Measurements from ENCODE around the gene EXOSC9.
A peak's percentile ranks its signal among the peaks of the same experiment; 100 is the strongest.

The EXOSC9 gene

DNA sequence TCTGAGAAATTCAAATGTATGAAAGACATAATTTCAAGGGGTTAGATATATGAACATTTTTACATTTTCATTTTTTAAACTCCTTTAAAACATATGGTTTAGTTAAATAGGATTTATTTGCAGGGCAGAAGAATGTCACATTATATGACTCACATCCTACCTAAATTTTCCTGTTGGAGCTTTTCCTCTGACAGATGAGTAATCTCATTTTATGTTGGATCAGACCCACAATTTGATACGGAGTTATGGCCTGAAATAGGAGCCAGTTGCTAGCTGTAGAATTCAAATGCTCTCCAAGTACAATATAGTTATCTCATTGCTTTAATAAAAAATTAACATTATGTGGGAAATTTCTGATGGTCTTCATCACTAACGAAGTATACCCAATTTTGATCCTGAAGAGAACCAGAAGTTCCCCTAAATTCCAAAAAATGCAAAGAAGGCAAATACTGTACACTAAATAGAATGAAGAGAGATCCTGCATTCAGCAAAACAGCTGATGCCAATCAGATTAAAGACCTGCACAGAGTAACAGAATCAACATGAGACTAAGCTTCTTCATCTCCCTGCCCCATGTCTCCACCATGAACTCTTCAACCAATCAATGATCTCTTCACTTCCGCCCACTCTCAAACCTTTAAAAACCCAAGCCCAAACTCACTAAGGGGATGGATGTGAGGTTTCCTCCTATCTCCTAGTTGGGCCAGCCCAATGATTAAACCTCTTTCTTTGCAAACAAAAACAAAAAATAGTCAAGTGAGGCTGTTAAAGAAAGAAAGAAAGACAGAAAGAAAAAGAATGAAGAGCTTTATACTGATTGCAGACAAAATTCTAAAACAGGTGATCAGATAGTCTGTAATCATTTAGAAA, 10.9 kb upstream of the EXOSC9 start:
- DNase-seq: no peak

DNA sequence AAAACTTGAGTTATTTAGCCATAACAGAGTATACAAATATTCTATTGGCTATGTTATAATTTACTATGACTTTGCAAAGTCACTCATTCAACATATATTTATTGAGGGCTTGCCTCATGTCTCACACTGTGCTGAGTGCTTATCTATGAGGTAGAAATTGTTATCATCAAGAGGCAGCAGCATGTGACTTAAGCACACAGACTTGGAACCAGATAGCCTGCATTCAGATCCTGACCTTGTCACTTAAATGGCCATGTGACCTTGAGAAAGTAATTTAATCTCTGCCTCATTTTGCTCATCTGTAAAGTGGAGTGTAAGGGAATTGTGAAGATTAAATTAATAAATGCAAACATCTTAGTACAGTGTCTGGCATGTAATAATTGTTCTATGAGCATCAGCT, 10.1 kb upstream of the EXOSC9 start:
- no peak for DNase-seq

DNA sequence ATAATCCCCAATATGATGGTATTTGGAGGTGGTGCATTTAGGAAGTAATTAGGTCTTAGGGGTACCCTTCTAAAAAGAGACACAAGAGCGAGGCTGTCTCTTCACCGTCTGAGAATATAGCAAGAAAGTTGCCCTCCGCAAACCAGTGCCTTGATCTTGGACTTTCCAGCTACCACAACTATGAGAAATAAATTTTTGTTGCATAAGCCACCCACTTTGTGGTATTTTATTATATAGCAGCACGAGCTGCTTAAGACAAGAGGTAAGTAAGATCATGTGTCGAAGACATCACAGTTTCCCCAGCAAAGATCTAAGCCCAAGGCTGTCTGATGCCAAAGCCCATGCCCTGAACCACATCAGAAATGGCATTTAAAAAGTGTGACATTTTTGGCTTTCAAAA, 9.6 kb upstream of the EXOSC9 start:
- no peak for DNase-seq

DNA sequence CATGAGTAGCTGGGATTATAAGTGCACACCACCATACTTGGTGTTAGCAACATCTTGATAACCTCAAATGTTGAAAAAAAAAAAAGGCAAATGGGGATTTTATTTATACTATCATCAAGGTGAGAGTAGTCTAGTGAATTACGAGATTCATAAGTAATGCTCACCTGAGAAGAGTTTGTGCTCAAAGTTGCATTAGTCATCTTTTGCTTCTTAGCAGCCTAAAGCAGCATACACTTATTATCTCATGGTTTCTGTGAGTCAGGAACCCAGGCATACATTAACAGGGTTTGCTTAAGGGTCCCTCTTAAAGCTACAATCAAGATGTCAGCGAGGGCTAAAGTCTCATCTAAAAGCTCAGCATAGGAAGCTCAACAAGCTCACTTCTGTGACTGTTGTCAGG, 8.2 kb upstream of the EXOSC9 start:
- DNase-seq: no peak

DNA sequence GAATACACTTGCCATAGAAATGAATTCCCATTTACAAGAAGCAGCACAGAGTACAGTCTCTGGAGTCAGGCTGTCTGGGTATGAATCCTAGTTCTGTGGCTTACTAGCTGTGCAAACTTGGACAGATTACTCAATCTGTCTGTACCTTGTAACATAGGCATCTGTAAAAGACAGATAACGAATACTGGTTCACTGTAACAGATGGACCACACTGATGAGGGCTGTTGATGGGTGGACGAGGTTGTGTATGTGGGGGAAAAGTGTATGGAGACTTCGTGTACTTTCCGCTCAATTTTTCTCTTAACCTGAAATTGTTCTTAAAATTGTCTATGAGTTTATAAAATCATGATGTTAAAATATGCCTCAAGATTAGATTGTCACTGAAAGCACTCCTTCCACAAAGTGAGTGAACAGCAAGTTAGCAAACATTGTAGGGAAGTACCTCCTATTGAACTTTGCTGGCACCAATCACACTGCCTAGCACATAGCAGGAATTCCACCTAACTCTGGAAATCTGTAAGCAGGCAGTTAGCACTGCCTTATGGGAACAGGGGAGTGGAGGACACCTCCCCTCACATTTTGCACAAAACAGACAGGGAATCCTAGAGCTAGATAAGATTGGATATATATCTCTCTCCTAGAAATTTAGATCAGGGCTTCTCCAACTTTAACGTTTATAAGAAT, 6.5 kb upstream of the EXOSC9 start:
- no peak for DNase-seq

DNA sequence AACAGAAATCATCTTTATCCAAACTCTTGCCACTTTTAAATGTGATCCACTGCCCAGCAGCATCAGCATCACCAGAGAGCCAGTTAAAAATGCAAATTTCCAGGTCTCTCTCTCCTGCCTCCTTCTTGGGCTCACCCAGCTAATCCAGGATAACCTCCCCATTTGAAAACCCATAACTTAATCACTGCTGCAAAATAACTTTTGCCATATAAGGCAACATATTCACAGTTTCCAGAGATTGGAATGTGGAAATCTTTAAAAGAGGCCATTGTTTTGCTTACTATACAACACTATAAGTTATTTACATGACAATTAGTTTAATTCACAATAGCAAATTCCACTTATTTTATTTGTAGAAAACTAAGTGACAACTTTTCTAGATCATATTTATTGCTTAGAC, 4.8 kb upstream of the EXOSC9 start:
- DNase-seq: no peak

DNA sequence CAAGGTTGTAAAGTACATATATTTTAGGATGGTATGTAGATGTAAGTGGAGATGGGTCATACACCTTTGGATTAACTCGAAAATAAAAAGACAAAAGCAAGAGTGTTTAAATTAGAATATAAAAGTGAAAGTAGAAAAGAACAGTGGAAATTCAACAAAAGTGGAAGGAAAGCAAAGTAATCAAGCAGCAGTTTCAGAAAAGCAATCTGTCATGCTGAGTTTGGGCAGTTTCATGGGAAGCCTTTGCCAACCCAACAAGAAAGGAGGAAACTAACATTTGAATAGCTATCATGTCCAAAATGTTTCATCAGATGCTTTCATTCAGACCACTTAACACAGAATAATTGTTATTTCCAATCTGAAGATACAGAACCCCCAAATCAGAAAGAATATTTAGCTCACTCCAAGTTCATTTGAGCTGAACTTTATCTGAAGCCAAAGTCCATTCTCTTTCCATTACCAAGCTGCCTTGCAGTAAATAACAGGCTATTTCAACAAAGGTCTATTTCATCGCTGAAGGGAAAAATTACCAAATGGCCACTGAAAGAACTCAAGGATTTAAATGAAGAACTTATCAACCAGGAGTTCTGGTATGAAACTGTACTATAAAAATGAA, 1.8 kb upstream of the EXOSC9 start:
- no peak for DNase-seq

DNA sequence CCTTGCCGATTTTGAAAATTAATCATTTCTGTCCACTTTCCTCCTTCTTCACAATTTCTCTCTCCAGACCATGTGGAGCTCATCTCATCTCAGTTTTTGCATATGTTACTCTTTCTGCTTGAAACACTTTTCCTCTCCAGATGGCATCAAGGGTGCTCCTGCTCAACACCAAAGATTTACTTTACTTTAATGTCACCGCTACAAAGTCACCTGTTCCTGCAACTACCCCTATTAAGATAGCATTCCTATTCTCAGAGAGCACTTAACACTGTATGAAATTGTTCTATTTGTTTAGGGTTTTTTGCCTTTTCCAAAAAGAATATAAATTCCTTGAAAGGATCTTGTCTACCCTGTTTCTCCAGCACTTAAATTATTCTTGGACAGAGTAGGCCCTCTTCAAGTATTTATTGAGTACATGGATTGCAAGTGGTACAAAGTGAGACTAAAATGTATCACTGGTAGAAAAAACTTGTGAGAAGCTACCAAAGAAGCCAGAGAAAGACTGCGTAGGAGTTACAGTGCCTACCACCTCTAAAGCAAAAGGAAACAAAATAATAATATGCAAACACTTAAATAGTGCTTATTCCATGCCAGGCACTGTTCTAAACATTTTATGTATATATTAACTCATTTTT, 1.1 kb upstream of the EXOSC9 start:
- DNase-seq: no peak

DNA sequence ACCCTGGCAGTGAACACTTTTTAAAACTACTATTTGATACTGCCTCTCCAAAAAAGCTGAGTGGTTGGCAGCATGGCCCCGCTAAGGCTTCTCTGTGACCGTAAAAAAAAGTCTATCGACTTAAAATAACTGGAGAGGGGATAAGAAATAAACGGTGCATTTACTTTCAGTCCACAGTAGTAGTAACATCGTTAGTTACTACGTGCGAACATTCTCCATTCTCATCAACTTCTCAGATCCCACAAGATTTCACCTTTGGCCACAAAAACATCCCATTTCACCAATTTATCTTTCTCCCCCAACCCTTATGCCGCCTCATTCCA, 524 bp upstream of the EXOSC9 start:
- DNase-seq: no peak

DNA sequence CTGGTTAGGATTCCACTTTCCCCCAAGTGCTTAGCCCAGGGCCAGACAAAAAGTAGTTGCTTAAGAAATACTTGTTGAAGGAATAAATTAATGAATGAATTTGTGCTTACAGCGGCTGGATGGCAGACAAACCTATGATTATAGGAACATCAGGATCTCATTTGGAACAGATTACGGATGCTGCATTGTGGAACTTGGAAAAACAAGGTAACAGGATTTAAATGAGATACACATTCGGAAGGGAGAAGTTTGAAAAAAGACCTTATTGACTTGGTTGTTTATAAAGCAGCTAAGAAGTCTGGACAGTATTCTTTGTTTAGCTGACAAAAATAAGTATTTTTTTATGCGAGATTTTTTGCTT, 572 bp downstream of the EXOSC9 start:
- no peak for DNase-seq

DNA sequence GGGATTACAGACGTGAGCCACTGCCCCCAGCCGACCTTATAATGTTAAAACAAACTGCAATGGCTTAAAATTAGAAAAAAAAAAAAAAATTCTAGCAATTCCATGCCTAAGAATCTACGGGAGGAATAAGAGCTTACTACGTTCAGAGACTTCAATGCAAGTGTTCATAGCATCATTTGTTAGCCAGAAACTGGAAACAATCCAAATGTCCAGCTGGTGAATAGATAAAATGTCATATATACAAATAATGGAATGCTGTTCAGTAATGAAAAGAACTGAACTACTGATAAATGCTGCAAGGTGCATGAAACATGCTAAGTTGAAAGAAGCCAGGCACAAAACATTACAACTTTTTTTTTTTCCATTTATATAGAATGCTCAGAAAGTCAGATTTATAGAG, 5.3 kb downstream of the EXOSC9 start:
- DNase-seq: no peak

DNA sequence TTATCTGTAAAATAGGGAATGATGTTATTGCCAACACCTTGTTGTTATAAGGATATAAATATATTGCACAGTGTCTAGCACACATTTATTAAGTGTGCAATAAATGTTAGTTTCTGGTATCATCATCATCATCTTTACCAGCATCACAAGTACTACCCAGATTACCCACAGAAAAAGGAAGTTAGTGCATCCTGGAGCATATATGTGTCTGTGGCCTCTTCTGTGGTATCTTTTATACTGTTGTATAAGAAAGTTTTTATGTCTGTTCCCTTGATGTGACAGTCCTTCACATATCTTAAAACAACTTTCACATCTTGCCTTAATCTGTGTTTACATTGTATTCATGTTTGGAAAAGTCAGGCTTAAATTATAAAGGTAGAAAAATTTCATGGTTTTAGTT, 10.0 kb downstream of the EXOSC9 start:
- DNase-seq: no peak

DNA sequence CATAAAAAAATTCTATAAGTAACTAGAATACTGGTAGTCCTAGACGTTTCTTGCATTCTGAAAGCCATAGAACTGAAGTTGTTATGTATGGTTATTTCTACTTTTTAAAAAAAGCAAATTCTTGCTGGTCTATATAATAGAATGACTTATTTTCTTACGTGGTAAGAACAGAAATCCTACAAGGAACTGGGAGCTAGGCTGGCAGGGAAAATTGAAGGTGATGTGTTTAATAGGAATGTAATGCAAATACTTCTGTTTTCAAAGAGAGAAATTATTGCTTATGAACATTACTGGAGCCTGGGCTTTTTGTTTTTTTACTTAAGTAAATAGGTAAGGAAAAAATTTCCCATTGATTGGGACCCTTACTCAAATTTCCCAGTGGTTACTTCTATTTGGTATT, 13.6 kb downstream of the EXOSC9 start:
- DNase-seq: no peak

DNA sequence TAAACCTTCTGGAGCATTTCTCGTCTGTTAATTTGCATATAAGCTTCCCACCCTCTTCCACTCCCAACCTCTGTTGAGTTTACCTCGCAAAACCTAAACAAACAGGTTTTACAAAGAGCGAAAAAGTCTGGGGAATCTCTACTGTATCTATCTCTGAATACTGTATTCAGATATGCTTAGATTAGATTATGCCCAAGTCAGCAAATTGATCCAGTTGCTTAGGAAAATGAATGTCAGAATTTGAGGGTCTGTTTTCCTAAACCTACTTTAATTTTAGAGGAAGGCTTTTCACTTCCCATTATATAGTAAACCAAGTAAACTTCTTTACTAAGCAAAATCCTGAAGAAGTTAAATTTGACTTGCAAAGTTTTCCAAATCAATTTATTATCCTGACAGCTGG, 15.9 kb downstream of the EXOSC9 start:
- DNase-seq: no peak

DNA sequence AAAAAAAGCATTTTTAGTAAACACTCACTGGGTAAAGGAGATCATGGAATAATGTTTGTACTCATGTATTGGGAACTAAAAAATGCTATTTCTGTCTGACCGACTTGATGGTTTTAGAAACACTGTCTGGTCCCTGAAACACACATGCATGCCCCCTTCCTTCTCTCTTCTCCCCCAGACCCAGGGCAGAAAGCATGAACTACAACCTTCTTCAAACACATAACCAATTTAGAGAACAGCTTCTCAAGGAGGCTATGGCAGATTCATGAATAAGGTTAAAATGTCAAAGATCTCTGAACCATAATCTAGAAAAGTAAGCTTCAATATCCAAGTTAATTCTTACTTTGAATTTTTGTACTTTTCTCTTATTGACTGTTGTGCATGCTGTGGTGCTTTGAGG, 16.6 kb downstream of the EXOSC9 start:
- no peak for DNase-seq

DNA sequence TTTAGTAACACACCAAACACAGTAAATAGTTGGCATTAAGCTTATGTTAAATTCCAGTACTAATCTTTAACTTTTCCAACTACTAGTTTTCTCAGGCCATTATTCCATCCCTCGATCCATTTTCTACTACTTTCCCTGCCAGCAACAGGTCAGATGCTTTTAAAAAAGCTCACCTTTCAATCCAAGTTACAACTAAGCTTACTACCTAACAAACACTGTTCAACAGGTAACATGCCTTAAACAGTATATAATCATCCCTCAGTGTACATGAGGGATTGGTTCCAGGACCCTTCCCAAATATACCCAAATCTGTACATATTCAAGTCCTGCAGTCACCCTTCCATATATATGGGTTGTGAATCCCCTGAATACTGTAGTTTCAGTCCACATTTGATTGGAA, 17.1 kb downstream of the EXOSC9 start:
- no peak for DNase-seq

DNA sequence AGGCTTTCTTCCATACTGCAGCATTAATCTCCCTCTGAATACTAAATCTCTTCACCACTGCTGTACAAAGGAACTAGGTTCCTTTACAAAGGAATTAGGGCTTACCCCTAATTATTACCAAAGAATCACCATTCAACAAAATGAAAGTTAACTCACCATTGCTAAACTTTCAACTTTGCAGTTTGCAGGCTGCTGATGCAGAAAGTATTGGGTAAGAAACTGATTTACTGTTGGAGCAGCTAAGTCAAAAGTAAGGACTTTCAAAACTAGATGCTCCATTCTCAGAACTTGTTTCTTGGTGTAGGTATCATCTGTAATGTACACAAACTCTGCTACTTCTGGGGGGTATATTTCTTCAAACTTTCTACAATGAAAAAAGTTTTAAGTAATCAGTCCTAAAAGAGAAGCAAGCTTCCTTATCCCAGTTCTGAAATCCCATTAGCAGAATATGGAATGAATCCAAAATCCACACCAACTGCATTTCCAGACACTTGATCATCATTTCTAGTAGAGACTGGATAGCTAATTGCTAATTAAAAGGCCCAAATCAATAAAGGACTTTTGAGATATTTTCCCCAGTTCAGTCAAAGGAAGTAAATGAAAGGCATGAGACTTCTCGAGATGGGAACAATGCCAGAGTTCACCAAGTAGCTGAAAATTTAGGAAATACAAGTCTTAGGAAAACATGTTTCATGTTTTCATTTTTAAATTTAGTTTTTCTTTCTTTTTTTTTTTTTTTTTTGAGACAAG, 18.3 kb downstream of the EXOSC9 start:
- DNase-seq: no peak

DNA sequence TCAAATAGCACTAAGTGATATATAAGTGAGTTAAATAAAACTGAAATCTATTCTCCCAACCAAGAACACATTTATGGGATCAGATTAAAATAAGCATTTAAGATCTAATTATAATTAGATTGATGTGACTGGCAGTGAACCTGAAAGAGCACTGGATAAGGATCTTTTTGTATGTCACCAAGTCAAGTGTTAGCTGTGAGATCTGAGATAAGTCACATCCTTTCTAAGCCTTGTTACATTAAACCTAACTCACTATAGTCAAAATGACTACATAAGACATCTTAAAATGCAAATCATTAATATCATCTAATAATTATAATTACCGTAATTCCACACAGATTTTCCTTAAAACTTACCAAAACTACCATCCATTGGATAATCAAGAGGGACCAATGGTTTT, 20.9 kb downstream of the EXOSC9 start:
- DNase-seq: no peak

DNA sequence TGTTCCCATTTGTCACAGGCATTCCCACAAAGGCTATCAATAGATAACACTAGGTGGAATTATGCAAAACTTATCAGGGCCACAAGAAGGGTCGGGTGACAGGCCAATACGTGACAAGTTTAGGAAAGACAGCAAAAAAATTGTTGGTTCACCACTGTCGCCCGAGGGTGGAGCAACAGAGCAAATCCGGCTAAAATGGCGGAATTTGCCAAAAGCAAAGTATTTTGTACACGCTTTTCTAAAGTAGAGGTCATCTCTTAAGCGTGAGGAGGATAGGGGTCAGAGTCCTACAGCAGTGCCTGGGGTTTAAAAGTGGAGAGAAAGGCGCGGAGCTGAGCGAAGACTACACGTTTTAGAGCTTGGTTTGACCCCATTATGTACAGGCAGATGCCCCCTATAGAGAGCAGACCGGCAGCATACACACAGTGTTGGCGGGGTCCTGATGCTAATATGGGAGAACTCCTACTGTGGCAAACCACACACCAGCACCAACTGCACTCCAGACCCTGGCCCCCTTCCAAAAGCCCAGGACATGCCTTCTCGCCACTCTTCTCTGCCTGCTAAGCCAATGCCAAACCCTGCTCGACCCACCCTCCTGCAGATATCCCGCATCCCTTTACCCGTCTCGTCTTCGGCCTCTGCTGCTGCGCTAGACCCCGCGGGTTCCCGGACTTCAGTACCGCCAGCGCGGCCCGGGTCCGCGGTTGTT, 21.8 kb downstream of the EXOSC9 start:
- DNase-seq: peak; percentile 53

DNA sequence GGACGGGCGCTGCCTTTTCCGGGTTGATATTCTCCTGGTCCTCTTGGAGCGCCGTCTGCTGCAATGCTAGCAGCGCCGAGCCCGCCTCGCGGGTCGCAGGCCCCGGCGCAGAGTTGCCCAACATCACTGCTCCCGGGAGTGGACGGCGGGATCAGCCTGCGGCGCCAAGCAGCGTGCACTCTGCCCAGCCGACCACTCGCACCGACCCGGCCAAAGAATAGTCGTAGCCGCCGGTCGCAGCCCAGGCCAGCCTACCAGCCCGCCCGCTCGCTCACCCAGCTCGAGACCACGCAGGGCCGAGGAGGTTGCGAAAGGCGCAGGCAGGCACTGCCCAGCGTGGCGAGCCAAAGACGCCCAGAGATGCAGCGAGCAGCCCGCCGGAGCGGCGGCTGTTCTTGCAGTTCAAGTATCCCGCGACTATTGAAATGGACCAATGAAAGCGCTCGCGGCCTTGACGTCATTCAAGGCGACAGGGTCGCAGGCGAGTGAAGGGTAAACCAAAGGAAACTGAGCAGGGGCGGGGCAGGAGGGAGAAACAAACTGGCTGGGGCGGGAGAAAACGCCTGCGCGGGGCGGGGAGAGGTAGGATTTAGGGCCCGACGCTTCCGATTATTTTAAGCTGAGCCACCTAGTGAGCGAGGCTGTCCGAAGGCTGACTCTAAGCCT, 22.5 kb downstream of the EXOSC9 start, which contains the start of gene CCNA2:
CCNA2 (minus strand) TSS at position 379 of the 666 bp plus-strand sequence; CDS start at position 124, 255 bp downstream.
- peak; percentile 98 for DNase-seq

DNA sequence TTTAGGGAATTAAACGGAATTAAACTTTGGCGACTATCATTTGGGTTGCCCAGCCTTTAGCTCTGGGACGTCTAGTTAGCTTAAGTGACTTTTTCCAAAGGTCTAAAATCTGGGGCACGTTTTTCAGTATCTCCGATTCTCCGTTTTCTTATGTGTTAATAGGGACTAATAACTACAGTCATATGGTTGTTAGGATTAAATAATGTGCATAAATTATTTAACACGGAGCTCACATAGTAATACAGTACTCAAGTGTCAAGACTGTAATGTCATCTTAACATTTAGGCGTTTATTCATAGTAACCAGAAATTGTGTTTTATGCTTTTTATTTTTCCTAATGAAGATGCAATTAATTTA, 23.0 kb downstream of the EXOSC9 start:
- no peak for DNase-seq

DNA sequence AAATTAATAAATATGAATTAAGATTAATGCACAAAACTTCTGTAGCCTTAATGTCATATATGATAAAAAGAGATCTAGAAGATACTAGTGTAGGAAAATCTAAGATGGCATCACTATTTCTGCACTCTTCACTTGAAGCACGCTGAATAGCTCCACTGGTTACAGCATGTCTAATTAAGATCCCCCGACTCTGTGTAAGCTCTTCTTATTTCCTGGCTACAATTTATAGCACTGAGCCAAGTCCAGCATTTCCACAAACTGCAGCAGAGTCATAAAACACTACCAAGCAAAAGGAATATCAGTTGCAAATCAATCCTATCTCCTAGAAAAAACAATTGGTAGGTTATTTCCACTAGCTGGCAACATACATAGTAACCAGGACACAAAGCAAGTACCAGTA, 23.8 kb downstream of the EXOSC9 start:
- DNase-seq: no peak
